HG03175 (cell line): ENCODE data around the gene LRMDA.
A peak's percentile ranks its signal among the peaks of the same experiment; 100 is the strongest.
"Not testable (repeated sequence)": the region's sequence is repeated elsewhere in the genome, so short reads cannot be mapped to it uniquely, and the experiment has no call there.

Source experiments
- ATAC-seq: cut with Tn5 transposase; IDR thresholded peaks from one replicate; pipeline ENCODE4 v1.9.1; 2021; ENCODE audit warnings: mild to moderate bottlenecking, moderate library complexity; ENCODE audit not compliant: unreplicated experiment

Gene LRMDA

DNA sequence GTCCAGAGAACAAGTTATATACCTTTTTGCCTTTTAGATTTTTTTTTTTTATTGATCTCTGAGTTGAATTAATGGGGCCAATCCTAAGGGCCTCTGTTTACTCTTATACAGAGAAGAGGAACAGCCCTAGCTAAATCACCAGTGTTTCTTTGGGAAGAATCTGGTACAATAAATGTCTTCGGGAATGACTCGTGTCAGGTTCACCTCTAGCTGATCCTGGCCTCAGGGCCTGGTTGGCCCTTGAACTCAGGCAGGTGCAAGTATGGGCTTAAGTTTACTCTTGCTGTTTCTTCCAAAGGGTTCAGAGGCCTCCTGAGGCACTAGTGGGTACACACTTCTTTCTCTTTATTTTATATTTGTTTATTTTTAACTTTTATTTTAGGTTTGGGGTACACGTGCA lies 71.0 kb downstream of the LRMDA start:
- ATAC-seq: no peak

DNA sequence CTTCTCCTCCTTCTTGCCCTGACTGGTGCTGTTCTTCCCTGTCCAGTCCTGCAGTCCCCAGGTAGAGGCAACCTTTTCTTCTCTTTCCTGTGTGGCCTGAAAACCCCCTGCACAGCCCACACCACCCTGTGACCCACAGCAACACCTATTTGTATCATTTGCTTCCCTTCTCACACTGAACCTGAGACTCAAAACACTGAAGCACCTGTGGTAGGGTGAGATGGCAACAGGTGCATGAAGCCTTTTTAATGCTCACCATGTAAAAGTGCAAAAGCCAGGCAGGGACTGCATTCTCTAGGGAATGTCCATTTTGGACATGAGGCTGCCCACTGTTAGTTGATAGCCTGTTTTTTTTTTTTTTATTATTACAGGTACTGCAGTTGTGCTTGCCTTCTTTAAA lies 71.4 kb downstream of the LRMDA start:
- no peak for ATAC-seq

DNA sequence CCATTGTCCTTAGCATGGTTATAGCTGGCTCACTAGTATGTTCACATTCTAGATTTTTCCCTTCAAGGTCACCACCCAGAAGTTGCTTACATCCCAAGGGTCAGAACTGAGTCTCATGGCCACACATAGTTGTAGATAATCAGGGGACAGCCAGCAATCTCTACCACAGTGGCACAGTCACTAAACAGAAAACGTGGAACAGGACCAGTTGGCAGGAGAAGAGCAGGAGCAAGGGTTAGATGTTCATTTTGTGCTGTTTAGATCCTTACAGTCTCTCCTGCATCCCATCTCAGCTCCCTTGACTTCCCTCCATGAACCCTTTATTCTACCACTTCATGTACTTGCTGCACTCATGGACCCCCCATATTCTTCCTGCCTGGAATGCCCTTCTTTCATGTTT lies 73.9 kb downstream of the LRMDA start:
- ATAC-seq: no peak

DNA sequence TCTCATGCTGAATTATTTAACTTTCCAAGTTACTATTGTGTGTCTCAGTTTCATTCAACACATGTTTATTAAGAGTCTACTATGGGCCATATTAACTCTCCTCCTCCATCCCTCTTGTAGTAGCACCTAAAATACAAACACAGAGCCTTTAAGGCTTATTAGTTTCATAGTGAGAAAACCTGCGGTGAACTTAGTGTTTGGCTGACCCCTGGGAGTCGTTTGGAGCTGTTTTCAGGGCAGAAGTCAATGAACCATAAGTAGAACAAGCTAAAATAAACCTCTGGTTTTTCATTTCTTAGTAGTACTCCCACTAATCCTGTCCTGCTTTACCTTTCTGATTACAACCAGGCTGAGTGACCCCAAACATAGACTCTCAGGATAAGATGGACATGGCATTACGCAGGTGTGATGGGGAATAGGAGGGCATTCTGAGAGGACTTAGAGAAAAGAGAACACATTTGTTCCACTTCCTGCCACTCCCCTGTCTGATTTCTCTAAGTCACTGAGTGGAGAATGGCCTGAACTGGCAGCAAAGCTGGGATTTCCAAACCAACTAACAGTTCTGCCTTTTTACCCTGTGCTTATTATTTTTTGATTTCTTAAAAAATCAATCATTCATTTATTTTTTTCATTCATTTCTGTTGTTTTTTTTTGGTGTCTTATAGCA lies 74.5 kb downstream of the LRMDA start:
- ATAC-seq: peak; percentile 78

DNA sequence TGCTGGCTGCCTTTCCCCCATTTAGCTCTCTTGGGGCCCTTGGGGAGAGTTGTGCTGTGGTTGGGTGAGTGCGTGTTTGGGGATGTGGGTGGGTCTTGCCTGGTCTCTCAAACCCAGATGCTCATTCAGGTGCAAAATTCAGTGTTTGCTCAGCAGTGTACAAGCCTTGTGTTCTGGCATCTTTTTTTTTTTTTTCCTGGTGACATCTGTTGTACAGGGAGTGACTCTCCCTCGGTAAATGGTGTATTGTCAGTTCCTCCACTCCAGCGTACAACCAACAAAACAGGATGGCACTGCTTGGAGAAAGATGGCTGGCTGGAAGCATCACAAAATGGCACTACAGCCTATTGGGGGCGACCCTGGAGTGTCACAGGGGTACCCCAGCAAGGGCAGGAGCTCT lies 75.5 kb downstream of the LRMDA start:
- no peak for ATAC-seq

DNA sequence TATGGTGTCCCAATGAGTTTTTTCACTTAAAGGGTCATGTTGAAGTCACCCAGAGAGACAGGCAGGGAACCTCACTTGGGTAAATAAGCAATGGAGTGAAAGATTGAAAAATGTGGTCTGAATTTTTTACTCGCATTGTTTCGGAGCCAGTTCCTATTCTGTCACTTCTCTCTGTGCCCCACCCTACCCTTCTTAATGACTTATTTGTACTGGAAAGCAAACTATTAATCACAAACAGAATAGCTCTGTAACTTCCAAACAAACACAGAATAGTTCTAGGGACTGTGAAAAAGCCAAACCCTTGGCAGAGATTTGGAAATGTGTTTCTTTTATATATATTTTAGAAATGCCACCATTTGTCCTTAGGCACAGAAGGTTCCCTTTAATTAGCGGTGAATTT lies 76.0 kb downstream of the LRMDA start:
- ATAC-seq: no peak

DNA sequence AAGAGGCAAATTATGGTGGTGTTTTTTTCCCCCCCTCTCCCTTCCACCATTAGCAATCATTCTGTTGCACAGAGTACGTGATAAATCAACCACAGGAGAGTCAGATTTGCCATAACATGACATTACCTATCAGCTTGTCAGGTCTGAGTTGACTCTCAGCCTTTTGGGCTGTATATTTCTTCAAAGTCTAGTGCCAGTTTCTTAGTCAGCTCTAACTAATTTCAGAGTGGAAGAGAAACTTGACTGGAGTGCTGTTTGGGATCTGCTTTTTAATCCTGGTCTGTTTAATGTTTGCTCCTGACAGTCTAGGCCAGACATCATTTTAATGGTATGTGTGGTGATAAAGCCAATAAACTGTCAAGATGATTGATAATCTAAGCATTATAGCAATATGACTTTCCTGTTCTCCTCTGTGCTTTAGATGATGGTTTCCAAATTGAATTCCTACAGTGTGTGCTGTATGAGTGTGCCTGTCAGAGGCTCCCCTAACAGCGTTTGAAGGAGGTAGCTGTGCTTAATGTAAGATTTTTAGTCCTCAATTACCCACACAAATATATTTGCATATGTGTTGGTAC lies 76.9 kb downstream of the LRMDA start:
- no peak for ATAC-seq

DNA sequence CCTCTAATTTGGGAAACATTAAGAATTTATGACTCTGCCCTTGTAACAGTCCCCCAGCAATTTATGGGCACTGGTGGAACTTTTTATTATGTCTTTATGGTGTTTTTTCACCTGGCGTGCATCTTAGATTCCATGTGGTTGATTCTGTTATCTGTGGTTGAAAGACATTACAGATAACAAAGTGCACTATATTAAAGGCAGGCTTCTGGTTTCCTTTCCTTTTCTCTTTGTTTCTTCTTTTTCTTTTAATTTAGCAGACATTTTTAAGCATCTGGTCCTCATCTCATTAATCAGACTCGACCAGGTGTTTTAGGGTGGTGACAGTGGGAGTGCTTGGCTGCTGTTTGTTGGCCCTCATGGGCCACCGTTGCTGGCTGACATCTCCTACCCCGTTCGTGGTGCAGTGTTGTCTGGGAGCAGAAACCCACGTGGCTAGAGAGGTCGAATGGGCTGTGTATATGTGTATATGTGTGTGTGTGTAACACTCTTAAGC lies 77.4 kb downstream of the LRMDA start:
- no peak for ATAC-seq

DNA sequence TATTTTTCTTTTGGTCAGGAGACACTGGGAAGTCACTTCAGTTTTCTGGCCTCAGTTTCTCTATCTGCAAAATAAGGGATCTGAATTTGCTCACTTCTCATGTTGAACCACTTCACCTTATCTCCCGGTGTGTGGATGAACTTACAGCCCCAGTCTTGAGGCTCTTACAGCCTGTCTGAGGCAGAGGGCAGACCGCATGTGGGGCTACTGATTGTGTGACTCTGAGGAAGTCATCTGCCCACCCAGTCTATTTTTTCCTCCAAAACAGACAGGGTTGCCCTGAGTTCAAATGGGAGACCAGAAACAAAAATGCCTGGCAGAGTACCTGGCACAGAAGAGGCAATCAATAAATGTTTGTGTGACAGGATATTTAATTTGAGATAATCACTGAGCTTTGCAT lies 78.3 kb downstream of the LRMDA start:
- no peak for ATAC-seq

DNA sequence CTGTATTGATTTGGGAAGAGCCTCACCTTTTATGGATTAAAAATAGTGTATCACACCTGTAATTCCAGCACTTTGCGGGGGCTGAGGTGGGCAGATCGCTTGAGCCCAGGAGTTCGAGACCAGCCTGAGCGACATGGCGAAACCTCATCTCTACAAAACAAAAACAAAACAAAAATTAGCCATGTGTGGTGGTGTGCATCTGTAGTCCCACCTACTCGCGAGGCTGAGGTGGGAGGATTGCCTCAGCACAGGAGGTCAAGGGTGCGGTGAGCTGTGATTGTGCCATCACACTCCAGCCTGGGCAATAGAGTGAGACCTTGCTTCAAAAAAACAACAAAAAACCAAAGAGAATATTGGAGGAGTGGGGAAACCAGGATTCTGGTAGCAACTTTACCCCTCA lies 79.6 kb downstream of the LRMDA start:
- ATAC-seq: no peak

DNA sequence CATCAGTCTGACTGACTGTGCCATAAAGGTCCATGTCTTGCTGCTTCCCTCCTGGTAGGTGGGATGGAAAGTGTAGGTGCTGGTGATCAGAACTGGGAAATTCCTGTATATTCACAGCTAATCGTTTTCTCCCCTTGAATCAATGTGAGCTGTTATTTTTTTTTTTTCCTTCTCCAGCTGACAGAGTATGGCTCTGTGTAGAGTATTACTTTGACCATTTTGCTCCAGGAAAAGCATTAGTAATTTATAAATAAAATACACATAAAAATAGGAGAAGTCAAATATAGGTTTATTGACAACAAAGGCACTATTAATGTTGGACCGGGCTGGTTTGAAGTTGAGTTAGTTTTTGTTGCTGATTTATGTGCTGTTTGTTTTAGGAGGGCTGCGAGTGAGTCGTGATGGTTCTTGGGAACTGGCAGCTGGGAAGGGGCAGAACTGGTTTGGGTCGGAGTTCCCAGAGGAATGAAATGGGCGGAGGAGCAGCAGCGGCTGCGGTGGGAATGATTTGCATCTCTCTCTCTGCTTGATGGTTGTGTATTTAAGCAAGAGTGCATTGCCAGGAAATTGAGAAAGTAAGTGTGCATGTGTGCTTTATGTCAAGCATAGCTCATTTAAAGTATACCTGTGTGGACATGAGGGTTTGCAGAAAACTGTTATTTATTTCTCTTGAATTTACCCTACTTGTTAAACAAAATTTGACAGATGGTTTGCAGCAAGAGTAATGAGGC lies 80.9 kb downstream of the LRMDA start:
- no peak for ATAC-seq

DNA sequence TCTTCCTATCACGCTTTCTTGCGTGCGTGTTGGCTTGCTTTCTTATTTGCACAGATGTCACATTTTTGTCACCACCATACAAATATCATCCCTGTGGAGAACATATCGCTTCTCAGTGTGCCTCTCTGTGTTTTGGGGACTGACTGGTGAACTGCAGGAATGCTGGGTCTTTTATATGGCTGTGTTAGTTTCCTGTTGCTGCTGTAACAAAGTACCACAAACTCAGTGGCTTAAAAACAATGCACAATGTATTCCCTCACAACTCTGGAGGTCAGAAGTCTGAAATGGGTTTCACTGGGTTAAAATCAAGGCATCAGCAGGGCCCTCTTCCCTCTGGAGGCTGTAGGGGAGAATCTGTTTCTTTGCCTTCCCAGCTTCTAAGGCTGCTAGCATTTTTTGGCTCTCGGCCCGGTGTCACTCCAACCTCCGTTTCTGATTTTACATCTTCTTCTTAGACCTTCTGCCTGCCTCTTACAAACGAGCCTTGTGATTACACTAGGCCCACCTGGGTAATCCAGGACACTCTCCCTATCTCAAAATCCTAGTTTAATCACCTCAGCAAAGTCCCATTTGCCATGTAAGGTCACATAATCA lies 82.0 kb downstream of the LRMDA start:
- no peak for ATAC-seq

DNA sequence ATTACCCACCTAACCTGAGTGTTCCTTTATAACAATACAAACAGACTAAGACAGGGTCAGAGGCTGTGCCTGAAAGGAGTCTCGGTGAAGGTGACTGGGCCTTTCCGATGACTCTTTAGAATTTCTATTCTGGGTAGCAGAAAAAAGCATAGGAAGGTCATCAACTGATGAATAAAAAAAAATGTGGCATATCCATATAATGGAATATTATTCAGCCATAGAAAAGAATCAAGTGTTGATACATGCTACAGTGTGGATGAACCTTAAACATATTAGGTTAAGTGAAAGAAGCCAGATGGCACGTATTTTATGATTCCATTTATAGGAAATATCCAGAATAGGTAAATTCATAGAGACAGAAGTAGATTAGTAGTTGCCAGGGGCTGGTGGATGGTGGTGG lies 83.4 kb downstream of the LRMDA start:
- no peak for ATAC-seq

DNA sequence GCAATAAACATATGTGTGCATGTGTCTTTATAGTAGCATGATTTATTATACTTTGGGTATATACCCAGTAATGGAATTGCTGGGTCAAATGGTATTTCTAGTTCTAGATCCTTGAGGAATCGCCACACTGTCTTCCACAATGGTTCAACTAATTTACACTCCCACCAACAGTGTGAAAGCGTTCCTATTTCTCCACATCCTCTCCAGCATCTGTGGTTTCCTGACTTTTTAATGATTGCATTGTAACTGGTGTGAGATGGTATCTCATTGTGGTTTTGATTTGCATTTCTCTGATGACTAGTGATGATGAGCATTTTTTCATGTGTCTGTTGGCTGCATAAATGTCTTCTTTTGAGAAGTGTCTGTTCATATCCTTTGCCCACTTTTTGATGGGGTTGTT lies 84.7 kb downstream of the LRMDA start:
- not testable (repeated sequence) for ATAC-seq

DNA sequence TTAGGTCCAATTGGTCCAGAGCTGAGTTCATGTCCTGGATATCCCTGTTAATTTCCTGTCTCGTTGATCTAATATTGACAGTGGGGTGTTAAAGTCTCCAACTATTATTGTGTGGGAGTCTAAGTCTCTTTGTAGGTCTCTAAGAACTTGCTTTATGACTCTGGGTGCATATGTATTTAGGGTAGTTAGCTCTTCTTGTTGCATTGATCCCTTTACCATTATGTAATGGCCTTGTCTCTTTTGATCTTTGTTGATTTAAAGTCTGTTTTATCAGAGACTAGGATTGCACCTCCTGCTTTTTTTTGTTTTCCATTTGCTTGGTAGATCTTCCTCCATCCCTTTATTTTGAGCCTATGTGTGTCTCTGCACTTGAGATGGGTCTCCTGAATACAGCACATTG lies 87.8 kb downstream of the LRMDA start:
- not testable (repeated sequence) for ATAC-seq

DNA sequence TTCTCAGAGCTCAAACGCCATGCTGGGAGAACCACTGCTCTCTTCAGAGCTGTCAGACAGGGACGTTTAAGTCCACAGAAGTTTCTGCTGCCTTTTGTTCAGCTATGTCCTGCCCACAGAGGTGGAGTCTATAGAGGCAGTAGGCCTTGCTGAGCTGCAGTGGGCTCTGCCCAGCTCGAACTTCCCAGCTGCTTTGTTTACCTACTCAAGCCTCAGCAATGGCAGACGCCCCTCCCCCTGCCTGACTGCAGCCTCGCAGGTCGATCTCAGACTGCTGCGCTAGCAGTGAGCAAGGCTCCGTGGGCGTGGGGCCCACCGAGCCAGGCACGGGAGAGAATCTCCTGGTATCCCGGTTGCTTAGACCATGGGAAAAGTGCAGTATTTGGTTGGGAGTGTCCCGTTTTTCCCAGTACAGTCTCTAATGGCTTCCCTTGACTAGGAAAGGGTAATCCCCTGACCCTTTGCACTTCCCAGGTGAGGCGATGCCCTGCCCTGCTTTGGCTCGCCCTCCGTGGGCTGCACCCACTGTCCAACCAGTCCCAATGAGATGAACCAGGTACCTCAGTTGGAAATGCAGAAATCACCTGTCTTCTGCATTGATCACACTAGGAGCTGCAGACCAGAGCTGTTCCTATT lies 89.9 kb downstream of the LRMDA start:
- not testable (repeated sequence) for ATAC-seq

DNA sequence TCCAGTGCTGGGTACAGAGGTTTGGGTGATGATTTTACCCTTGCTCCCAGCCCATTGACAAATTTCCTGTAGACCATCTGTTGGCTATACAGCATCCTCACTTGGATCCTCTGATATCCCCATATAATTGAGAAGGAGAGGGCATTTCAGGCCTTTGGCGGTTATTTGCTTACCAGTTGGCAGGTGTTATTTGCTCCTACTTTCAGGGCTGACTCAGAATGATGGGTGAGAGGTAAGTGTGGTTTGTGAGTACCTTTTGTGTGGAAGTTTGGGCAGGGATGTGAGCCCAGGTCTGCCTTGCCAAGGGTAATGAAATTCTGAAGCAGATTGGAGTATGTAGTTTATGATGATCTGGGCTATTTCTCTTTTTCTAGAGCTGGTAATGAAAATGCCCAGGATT lies 93.6 kb downstream of the LRMDA start:
- no peak for ATAC-seq

DNA sequence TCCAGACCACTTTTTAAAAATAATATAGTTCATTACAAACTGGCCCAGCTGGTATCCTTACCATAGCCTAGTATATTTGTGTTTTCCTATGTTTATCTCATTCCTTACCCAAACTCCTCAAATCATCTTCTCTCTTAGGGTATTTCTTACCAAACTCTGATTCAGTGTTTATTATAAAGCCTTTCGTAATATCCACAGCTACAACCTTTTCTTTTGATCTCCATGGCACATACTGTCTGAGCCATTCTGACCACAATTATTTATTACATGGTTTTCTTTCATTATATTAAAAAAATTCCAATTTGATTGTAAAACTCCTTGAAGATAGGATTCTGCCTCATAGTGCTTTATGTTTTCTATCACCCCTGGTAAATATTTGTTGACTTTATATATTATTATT lies 94.2 kb downstream of the LRMDA start:
- no peak for ATAC-seq

DNA sequence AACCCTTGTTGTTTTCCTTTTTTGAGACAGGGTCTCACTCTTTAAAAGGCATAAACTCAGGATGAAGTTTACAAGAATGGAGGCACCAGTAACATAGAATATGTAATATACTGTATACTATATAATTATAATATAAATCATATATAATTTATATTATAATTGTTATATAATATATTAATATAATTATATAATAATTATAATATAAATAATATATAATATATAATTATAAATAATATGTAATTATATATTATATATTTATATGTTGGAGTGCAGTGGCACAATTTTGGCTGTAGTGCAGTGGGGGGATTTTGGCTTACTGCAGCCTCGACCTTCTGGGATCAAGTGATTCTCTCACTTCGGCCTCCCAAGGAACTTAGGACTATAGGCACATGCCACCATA lies 96.1 kb downstream of the LRMDA start:
- no peak for ATAC-seq

DNA sequence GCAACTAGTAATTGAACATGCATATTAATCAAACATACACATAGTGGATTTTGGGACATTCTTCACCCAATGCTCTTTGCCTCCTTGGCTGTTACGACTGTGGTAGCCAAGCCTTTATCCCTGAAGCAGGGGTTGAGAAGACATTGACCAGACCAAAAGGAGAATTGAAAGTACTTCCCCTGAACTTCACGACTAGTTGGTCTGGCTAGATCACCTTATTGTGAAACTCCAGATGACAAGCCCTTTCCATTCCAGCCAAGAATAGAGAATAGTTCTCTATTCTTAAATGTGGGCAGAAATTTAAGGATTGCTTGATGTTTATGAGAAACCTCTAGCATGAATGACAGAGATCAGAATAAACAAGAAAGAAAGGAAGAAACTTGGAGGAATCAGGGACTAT lies 97.0 kb downstream of the LRMDA start:
- no peak for ATAC-seq

DNA sequence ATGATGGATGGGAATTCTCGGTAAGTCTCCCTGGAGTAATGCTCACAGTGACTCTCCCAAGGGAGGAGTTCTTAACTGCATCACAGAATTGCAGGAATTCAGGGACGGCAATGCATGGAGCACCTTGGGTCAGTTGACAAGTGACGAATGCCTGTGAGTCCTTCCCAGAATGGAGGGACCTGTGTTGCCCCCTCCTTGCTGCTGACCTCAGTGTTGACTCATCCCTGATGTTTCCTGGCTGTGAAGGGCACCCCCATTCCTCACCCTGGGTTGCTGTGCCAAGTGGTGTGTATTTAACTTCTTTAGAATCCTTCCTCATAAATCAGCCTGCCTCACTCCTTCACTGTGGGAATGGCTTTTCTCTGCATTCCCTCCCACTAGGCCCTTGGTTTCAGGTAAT lies 98.9 kb downstream of the LRMDA start:
- no peak for ATAC-seq
